ENCODE measurements around the gene OR6F1.
A peak's percentile ranks its signal among the peaks of the same experiment; 100 is the strongest.

The OR6F1 gene

DNA sequence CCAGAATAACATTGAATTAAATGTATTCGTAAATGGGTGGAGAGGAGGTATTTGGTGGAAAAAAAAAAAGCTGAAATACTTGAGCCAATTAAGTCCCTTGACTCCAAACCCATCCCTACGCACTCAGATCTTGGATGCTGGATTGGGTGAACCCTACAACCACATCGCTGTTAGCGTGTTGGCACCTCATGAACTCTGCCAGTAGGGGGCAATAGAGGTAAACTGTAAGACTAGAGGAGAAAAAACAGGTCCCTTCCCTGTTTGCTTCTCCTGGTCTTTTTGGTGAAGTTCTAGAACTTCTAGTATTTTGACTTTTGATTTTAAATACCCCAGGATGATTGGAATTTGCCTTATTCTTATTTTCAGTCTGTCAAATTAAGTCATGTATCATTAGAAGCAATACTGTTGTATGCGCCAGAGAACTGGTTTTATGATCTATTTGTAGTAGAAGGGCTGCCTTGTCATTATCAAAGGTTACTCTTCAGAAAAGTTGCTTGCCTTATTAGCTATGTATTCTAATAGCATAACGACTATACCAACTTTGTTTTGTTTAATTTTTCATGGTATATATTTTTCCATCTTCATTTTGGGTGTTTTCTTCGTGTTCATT lies 35.1 kb downstream of the OR6F1 start:
- Mint-ChIP-seq H3K4me3 (no peak overlapping the region), H3K9me3 (no peaks in the 10 kb centered on the region), H3K4me1 (no peaks in the 10 kb centered on the region), H3K27me3 (no peaks in the 10 kb centered on the region), H3K27ac (no peak overlapping the region), H3K36me3 (no peaks in the 10 kb centered on the region)
- DNase-seq (ENCODE audit: low spot score in 2 of 2) (peak; percentile 14 to 27), ATAC-seq (ENCODE audit: low read depth) (no peak)

DNA sequence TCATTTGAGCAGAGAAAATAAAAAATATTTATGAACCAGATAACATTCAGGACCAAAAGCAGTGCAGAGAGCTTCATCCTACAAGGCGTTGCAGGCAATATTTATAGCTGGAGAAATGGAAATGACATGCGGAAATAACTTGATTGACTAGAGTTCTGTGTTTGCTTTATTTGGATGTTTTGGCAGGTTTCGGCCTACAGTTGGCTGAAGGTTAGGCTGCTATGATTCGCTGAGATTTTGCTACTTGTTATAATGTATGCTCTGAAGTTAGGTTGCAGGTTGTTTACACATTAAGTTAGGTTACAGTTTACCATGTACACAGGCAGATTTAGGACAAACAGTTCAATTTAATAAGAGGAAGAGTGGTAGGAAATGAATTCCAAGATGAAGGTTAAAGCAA lies 36.3 kb downstream of the OR6F1 start:
- H3K4me3 Mint-ChIP-seq: no peak overlapping the region
- no peak overlapping the region for H3K27ac Mint-ChIP-seq
- no peak for ATAC-seq (ENCODE audit: low read depth)
- no peak for DNase-seq (ENCODE audit: low spot score in 2 of 2)
- no peaks in the 10 kb centered on the region for H3K27me3 Mint-ChIP-seq
- H3K4me1 Mint-ChIP-seq: no peaks in the 10 kb centered on the region
- H3K9me3 Mint-ChIP-seq: no peaks in the 10 kb centered on the region
- no peaks in the 10 kb centered on the region for H3K36me3 Mint-ChIP-seq

GRCh38 chr1:247679639-247680038 lies 36.8 kb downstream of the OR6F1 start, which contains the start of gene OR13G1:
OR13G1 (minus strand) TSS chr1:247679739; CDS start chr1:247673041, 6,698 bp downstream.
- no peaks in the 10 kb centered on the region for H3K27me3 Mint-ChIP-seq
- no peaks in the 10 kb centered on the region for H3K4me1 Mint-ChIP-seq
- H3K9me3 Mint-ChIP-seq: no peaks in the 10 kb centered on the region
- no peaks in the 10 kb centered on the region for H3K36me3 Mint-ChIP-seq
- H3K4me3 Mint-ChIP-seq: no peak within 1 kb of the TSS
- ATAC-seq (ENCODE audit: low read depth) (no peak), DNase-seq (ENCODE audit: low spot score in 2 of 2) (no peak)
- no peak within 1 kb of the TSS for H3K27ac Mint-ChIP-seq

DNA sequence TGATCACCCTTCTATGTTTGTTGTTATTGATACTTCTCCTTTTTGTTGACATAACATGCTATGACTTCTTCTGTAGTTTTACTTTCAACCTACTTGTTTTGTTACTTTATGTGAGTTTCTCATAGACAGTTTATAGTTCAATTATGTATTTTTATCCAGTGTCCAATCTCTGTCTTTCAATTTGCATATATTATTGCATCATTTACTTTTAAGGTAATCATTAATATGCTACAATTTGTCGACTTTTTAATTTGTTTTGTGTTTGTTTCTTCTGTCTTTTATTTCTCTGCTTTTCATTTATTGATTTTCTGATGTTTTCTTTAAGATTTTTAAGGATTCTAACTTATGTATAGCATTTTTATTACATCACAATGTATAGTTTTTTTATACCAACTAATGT lies 47.2 kb downstream of the OR6F1 start:
- Mint-ChIP-seq H3K4me3 (no peak overlapping the region), H3K9me3 (peaks cover 4% of the 10 kb centered on the region), H3K36me3 (peaks cover 3% of the 10 kb centered on the region), H3K27me3 (peaks cover 3% of the 10 kb centered on the region), H3K27ac (no peak overlapping the region), H3K4me1 (no peaks in the 10 kb centered on the region)
- no peak for DNase-seq (ENCODE audit: low spot score in 2 of 2)
- ATAC-seq (ENCODE audit: low read depth): no peak

All from memory B cell (primary cell).